ENCODE results near the gene HIF3A. TPM values are rescaled to one million over a fixed set of nuclear protein-coding genes. Genes with fewer than 3 reads are reported as not detected.
A peak's percentile ranks its signal among the peaks of the same experiment; 100 is the strongest.

The HIF3A gene
- total and polyA plus RNA-seq, 9 of the 15 experiments (the other 6 are each of a cell fraction or from before 2014, with no cell fraction given) = 0.29 TPM; not detected in 8

DNA sequence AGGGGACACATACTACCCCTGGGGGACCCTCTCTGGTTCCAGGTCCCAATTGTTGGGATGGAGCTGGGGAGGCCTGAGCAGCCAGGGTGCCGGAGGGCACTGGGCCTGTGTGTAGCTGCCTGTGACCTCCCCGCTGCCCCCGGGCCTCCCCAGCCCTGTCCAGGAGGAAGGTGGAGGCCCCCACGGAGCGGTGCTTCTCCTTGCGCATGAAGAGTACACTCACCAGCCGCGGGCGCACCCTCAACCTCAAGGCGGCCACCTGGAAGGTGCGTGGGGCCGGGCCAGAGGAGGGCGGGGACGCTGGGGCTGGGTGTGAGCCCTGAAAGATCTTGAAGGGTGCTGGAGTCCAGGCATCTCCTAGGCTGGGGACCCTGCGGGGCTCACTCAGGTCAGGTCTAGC lies 11.7 kb downstream of the HIF3A start:
- peaks cover 0 to 8% of the 10 kb centered on the region in 2 experiments; a peak in 2 of 5 replicates for H3K4me1 ChIP-seq (replicated peaks in 1 of 2; ENCODE audit: control insufficient read depth in 2 of 2, insufficient read depth in 2 of 2, low read length in 2 of 2)
- H3K4me2 ChIP-seq (ENCODE audit: insufficient read depth, low read length) = no peak overlapping the region
- intact Hi-C loops (cut with micrococcal nuclease) (no loop called here), in situ Hi-C loops (cut with MboI) (no loop called here)
- H3K27me3 ChIP-seq (ENCODE audit: control insufficient read depth in 2 of 2, insufficient read depth in 2 of 2, low read length in 2 of 2) = peaks cover 10 to 32% of the 10 kb centered on the region in 2 experiments; a peak in 4 of 5 replicates
- ChIA-PET CTCF (ENCODE audit: low intra/inter-chr PET ratio) (no interaction called here), POLR2A (no interaction called here)
- ATAC-seq (no peak), DNase-seq (ENCODE audit: extremely low read depth in 1 of 4, low spot score in 3 of 4) (no peak), FAIRE-seq (no peak)
- no TSS peak for BruUV-seq (replicated peaks)
- TF ChIP-seq PPARD (CRISPR knock-in tag; IDR thresholded peaks at IDR 0.05) (no peak), ETV5 (CRISPR knock-in tag; IDR thresholded peaks at IDR 0.05; ENCODE audit: low read depth) (no peak), KLF10 (CRISPR knock-in tag; IDR thresholded peaks at IDR 0.05) (no peak)
- no peak overlapping the region for H3K9ac ChIP-seq (ENCODE audit: insufficient read depth in 1 of 2, low read depth in 2 of 2, low read length in 2 of 2)
- no peaks in the 10 kb centered on the region for H3K36me3 ChIP-seq (ENCODE audit: control insufficient read depth, insufficient read depth, low read length)
- H4K20me1 ChIP-seq (replicated peaks; ENCODE audit: control insufficient read depth, insufficient read depth, low read length) = no peaks in the 10 kb centered on the region
- H3K9me3 ChIP-seq (replicated peaks; ENCODE audit: control insufficient read depth, insufficient read depth, low read depth, low read length) = 0 out of 2 replicates have a peak, but pooled peaks cover 3% of the 10 kb centered on the region
- H3K4me3 ChIP-seq = no peak overlapping the region
- no peaks in the 10 kb centered on the region for H3K79me2 ChIP-seq (ENCODE audit: control insufficient read depth, insufficient read depth, low read length)
- H3K9me1 ChIP-seq (ENCODE audit: control insufficient read depth, insufficient read depth, low read length) = no peaks in the 10 kb centered on the region
- WGBS (ENCODE audit: insufficient coverage, low coverage, missing lambda C conversion rate) = 5% methylated on average over 12 of the region's 15 CpGs
- no peak overlapping the region for H3K27ac ChIP-seq (ENCODE audit: extremely low read depth, low read depth, low read length)
- H2AFZ ChIP-seq (ENCODE audit: low read depth, low read length) = no peak overlapping the region

GRCh38 chr19:46309056-46309455 lies 12.2 kb downstream of the HIF3A start:
- CTCF ChIA-PET (ENCODE audit: low intra/inter-chr PET ratio) = no interaction called here
- in situ Hi-C loops (cut with MboI) (no loop called here), intact Hi-C loops (cut with micrococcal nuclease) (no loop called here)
- POLR2A ChIA-PET = no interaction called here
- Histone ChIP-seq H3K4me3 (no peak overlapping the region), H3K27me3 (ENCODE audit: control insufficient read depth in 2 of 2, insufficient read depth in 2 of 2, low read length in 2 of 2) (peaks cover 10 to 32% of the 10 kb centered on the region in 2 experiments; a peak in 4 of 5 replicates), H3K9ac (ENCODE audit: insufficient read depth in 1 of 2, low read depth in 2 of 2, low read length in 2 of 2) (no peak overlapping the region), H2AFZ (ENCODE audit: low read depth, low read length) (no peak overlapping the region), H3K79me2 (ENCODE audit: control insufficient read depth, insufficient read depth, low read length) (no peaks in the 10 kb centered on the region), H3K27ac (ENCODE audit: extremely low read depth, low read depth, low read length) (no peak overlapping the region), H3K36me3 (ENCODE audit: control insufficient read depth, insufficient read depth, low read length) (no peaks in the 10 kb centered on the region), H3K4me1 (replicated peaks in 1 of 2; ENCODE audit: control insufficient read depth in 2 of 2, insufficient read depth in 2 of 2, low read length in 2 of 2) (0 out of 5 replicates have a peak, but pooled peaks cover 0 to 3% of the 10 kb centered on the region in 2 experiments), H3K4me2 (ENCODE audit: insufficient read depth, low read length) (no peak overlapping the region), H3K9me1 (ENCODE audit: control insufficient read depth, insufficient read depth, low read length) (no peaks in the 10 kb centered on the region), H3K9me3 (replicated peaks; ENCODE audit: control insufficient read depth, insufficient read depth, low read depth, low read length) (0 out of 2 replicates have a peak, but pooled peaks cover 3% of the 10 kb centered on the region), H4K20me1 (replicated peaks; ENCODE audit: control insufficient read depth, insufficient read depth, low read length) (no peaks in the 10 kb centered on the region)
- WGBS (ENCODE audit: insufficient coverage, low coverage, missing lambda C conversion rate) = 2% methylated on average over 8 of the region's 10 CpGs
- ATAC-seq (no peak), DNase-seq (ENCODE audit: extremely low read depth in 1 of 4, low spot score in 3 of 4) (no peak), FAIRE-seq (no peak)
- peak; percentile 60 for TF ChIP-seq EGR1 (conservative IDR thresholded peaks at IDR 0.05)
- no peak for TF ChIP-seq RNF2 (IDR thresholded peaks at IDR 0.05)
- TF ChIP-seq ETV1 (tag; conservative IDR thresholded peaks at IDR 0.05; ENCODE audit: low read depth) = no peak
- BruUV-seq (replicated peaks) = no TSS peak
